GM19238 (cell line): ENCODE results near the gene FAXDC2.

Source experiments
- DNase-seq: peaks from one replicate; pipeline ENCODE4 v3.0.0; 2011; ENCODE audit warnings: low spot score; ENCODE audit not compliant: insufficient read length

FAXDC2 gene

GRCh38 chr5:154800582-154800981 lies 49.8 kb downstream of the FAXDC2 start:
- no peak for DNase-seq

GRCh38 chr5:154797762-154798161 lies 52.6 kb downstream of the FAXDC2 start:
- no peak for DNase-seq

- no peak for DNase-seq
These were observed 55.2 kb downstream of the FAXDC2 start for GRCh38 chr5:154795235-154795596.

- DNase-seq = no peak
These were observed 55.7 kb downstream of the FAXDC2 start for GRCh38 chr5:154794525-154795234.

GRCh38 chr5:154793599-154794524 lies 56.5 kb downstream of the FAXDC2 start:
- DNase-seq = no peak

GRCh38 chr5:154791535-154791934 lies 58.9 kb downstream of the FAXDC2 start:
- DNase-seq = no peak

GRCh38 chr5:154788212-154788611 lies 62.2 kb downstream of the FAXDC2 start:
- DNase-seq = no peak

GRCh38 chr5:154786414-154786813 lies 64.0 kb downstream of the FAXDC2 start:
- DNase-seq = no peak

GRCh38 chr5:154784856-154785255 lies 65.5 kb downstream of the FAXDC2 start:
- no peak for DNase-seq

- DNase-seq = no peak
These were observed 66.5 kb downstream of the FAXDC2 start for GRCh38 chr5:154783774-154784460.

- DNase-seq = no peak
These were observed 67.4 kb downstream of the FAXDC2 start for GRCh38 chr5:154782812-154783592.

GRCh38 chr5:154782326-154782725 lies 68.1 kb downstream of the FAXDC2 start:
- no peak for DNase-seq

GRCh38 chr5:154780128-154780527 lies 70.3 kb downstream of the FAXDC2 start:
- no peak for DNase-seq

GRCh38 chr5:154779105-154779504 lies 71.3 kb downstream of the FAXDC2 start:
- DNase-seq = no peak

GRCh38 chr5:154778534-154778933 lies 71.9 kb downstream of the FAXDC2 start:
- DNase-seq = no peak

GRCh38 chr5:154776167-154776566 lies 74.2 kb downstream of the FAXDC2 start:
- DNase-seq = no peak

- no peak for DNase-seq
These were observed 77.1 kb downstream of the FAXDC2 start for GRCh38 chr5:154773326-154773725.

GRCh38 chr5:154771383-154771901 lies 79.0 kb downstream of the FAXDC2 start:
- no peak for DNase-seq

GRCh38 chr5:154770111-154770510 lies 80.3 kb downstream of the FAXDC2 start:
- no peak for DNase-seq
